Stimulated activated CD4-positive, alpha-beta T cell treated with anti-CD3 and anti-CD28 coated beads, Interleukin-12 subunit alpha, Interleukin-12 subunit beta, amount 100 ng/mL, for 4 hours (primary cell): Measurements from ENCODE around the gene ATP2B2.
"Not testable (repeated sequence)": the region's sequence is repeated elsewhere in the genome, so short reads cannot be mapped to it uniquely, and the experiment has no call there.

ENCODE experiments used
- DNase-seq: peaks from one replicate; pipeline ENCODE4 v3.0.0-alpha.2; 2020

Gene ATP2B2

DNA sequence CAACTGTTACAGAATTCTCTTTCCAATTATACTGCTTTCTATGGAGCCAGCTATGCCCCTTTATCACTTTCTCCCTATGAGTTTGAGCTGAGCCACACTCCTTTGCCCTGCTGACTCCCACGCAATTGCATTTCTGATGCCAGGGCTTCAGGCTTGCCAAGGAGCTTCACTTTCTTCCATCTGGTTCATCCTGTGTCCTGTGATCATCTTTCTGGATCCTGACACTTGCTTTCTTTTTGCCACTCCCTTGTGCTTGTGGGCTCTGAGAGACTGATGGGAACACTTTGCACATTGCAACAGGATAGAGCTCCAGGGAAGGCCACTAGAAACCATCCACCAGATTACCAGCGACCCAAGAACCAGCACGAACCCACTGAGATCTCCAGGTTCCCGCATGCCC is 107.5 kb downstream of the ATP2B2 start:
- no peak for DNase-seq

DNA sequence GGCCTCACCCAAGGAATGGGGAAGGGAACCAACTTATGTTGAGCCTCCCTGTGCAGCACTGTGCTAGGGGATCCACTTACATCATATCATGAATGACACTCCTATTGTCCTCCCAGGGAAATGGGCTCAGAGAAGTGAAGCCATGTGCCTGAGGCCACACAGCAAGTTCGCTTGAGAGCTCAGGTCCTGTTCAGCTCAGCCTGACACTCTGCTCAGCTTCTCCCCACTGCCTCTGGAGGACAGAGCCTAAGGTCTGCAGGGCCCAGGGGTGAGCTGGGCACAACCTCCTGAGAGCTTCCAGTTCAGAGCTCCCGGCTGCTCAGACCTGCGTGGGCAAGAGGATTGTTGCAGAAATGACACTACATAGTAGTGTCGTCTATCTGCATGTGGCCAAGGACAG is 108.5 kb downstream of the ATP2B2 start:
- no peak for DNase-seq

DNA sequence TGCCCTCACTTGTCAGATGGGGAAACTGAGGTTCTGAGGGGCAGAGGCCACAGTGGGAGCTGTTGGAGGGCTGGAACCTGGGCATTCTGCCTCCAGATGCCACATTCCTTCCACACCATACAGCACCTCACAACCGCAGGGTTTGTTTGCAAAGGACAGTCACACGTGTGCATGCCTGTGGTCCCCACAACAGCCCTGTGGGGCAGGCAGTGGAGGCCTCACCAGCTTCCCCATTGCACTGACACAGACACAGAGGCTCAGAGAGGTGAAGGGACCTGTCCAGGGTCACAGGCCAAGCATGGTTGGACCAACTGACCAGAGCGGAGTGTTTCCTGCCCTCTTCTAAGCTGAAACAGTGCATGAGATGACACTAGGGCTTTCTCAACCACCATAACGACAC is 109.3 kb downstream of the ATP2B2 start:
- no peak for DNase-seq

DNA sequence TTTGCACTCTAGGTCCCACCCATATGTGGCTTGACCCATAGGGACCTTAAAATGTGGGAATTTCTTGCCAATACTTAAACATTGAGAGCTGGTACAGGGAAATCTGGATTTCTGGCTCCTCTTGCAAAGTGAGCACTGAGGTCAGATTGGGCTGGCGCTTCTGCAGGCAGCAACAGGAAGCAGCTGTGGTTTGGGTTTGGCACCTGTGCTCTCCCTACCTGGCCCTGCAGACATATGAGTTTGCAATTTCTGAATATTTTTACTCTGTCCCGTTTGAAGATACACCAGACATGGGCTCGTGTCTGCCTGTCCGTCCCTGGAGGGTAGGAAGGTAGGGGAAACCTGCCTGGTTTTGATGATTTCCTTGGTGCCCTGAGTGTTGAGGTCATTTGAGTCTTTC is 109.7 kb downstream of the ATP2B2 start:
- peak; percentile 7 for DNase-seq

DNA sequence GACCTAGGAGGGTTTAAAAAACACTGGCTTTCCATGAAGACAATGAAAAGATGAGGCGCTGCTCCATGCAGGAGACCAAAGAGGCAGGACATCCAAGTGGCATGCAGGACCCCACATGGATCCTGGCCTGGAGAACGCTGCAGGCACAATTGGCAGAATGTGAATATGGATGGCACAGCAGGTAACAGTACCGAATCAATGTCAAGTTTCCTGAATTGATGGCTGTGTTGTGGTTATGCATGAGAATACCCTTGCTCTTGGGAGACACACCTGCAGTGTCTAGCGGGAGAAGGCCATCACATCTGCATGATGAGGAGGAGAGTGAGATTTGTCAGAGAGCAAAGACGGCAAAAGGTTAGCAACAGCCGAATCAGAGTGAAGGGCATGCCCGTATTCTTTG is 110.2 kb downstream of the ATP2B2 start:
- no peak for DNase-seq

DNA sequence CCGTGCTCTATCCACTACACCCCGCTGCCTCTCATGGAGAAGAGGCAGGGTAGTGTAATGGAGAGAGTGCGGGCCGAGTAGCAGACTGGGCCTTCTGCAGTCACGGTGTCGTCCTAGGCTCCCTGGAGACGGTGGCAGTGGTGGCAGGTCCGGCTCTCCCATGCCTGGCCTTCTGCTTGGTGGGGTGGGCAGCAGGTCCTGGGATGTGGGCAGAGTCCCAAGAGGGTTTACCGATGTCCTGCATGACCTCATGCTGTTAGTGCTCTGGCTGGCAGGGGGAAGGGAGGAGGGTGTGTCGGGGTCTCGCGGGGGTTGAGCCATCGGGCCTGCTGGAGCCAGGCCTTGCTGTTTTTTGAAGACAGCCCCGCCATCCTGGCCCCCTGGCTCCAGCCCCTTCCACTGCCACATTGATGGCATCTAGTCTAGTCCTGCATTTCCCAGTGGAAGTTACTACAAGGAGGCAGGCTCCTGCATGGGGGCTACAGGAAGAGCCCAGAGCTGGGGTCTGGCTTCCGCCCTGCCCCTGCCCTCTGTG is 110.8 kb downstream of the ATP2B2 start:
- DNase-seq, result no peak

DNA sequence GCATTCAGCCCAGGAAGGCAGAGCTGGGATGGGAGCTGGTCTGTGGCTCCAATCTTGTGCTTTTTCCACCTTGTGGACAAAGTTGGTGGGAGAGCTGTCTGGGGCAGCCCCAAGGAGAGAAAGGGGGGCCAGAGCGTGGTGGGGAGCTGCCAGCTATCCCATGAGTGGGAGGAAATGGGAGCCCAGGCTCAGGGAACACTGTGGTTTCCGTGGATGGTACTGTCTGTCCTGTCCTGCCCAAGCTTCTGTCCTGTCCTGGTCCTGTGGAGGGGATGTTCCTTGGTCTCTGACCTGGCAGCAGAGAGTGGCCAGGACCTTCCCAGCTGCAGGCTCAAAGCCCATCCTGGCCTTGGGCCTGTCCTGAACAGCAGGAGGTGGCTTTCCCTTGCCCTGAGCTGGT is 111.9 kb downstream of the ATP2B2 start:
- no peak for DNase-seq

DNA sequence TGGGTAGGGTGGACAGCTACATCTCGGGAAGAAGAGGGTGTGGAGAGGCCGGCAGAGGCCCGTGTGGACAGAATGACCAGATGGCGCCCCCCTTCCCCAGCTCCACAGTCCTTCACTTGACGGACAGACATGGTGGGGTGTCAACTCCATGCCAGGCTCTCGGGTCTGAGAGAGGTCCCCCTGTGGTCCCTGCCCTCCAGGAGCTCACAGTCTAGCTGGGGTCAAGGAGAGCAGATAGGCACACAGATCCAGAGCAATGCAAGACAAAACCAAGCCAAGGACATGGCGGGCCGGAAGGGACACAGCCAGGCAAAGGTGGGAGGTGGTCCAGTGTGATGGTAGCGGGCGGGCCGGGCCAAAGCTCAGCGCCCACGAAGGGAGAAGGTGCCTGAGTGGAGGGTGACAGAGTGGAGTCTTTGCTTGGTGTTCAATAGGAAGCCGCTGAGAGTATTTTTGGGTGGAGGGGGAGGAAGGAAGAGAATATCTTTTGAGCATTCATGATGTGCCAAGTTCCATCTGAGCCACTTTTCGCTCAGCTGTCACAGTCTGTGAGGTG is 112.4 kb downstream of the ATP2B2 start:
- no peak for DNase-seq

DNA sequence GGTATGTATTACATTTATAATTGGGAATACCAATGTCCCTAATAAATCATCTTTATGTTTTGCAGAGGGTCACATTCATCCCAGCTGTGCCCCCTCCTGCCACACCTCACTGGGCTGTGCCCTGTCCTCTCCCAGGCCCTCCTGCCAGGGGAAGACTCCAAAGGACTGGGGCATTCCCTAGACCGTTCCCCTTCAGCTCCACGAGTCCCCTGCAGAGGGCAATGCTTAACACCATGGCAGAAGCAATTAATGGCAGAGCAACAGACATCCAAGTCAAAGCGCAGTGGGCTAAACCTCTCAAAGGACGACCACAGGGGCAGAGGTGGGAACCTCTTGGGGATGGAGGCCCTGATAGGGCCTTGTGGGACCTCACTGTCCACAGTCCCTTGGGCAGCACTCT is 113.1 kb downstream of the ATP2B2 start:
- no peak for DNase-seq

DNA sequence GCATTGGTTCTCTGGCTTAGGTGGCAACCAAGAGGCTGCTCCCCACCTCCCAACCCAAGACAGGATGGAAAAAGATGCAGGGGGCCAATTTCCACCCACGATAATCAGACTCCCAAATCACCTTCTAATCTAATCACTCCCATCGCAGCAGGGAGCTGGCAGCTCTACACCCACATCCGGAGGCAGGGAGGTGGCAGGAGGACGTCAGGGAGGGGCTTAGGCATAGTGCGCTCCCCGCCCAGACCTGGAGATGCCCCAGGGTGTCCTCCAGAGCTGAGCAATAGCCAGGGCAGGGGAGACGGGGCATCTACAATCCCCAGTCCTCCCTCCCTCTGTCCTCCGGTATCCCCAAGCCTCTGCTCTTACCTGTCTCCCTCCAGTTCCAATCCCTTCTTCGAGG is 114.0 kb downstream of the ATP2B2 start:
- no peak for DNase-seq

DNA sequence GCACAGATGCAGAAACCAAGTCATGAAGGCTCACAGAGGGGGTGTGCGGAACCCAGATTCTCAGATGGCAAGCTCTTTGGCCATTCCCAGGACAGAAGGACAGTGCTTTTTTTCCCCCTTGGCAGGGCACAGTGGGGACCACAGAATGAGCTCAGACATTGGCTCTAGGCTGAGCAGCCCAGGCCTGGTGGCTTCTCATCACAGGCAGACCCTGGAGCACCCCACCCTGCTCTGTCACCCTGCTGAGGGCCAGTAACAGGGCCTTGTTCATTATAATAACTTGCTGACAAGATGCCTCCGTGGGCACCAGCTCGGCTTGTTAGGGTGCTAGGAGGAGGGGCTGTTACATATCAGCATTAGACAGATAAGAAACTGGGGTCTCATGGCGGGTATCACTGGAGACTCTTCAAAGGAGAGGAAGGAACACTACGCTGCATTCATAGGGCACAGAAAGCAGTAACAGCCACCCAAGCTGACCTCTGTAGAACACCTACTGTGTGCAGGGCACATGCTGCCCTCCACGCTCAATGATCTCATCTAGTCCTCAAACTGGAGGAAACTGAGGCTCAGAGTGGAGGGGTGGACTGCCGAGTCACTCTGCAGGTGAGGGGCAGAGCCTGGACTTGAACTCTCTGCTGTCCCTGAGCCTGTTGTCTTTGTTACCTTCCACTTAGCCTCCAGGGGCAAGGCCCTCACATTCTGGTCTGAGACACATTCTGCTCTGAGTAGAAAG is 114.6 kb downstream of the ATP2B2 start:
- DNase-seq, result no peak

DNA sequence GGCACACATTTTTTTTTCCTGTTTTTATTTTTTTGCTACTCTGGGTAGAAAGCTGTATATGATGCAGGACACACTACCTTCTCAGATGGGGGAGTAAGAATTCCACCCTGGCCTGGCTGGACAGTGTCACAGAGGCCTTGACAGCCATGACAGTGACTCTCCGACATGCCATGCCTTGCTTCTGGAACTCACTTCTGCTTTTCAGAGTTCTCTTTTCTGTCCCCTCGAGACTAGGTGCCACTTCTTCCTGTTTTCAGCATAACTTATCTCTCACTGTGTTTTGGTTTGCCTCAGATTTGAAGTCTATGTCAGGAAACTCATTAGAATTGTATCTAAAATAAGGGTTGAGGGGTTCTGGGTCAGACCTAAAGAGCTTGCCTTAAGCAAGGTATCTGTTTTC is 115.4 kb downstream of the ATP2B2 start:
- no peak for DNase-seq

DNA sequence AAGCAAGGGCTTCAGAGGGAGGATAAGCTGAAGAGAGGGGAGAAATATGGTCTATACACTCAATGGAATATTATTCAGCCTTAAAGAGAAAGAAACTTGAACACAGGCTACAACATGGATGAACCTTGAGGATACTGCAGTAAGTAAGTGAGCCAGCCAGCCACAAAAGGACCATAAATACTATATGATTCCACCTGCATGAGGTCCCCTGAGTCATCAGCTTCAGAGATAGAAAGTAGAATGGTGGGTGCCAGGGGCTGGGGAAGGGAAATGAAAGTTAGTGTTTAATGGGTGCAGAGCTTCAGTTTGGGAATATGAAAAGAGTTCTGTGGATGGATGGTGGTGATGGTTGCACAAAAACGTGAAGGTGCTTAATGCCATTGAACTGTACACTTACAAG is 116.0 kb downstream of the ATP2B2 start:
- no peak for DNase-seq

DNA sequence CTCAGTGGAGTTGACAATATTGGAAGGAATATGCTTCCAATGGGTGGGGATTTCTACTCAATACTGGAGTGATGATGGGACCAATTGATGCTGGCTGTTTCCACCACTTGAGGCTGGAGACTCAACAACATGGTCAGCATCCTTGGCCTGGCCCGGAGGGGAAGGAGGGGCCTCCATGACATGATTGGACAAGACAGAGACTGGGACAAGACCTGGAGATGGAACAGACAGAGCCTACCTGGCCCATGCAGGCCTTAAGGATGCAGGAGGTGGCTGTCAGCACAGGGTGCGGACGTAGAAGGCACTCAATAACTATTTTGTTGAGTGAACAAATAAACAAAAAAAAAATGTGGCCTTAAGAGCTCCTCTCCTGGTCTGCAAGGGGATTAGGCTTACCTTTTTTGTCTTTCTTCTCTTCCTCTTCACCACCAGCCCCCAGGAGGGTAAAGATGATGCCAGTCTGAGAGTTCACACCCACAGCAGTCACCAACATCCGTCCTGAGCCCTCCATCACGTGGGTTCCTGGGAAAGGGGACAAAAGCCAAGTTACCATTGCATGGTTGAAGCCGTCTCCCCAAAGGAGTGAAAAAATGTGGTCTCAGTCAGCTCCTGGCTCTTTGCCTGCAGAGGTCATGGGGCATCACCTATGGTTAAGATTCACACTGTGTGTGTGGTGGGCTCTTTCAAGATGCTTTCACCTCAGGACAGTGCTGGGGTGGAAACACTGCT is 117.3 kb downstream of the ATP2B2 start:
- no peak for DNase-seq

DNA sequence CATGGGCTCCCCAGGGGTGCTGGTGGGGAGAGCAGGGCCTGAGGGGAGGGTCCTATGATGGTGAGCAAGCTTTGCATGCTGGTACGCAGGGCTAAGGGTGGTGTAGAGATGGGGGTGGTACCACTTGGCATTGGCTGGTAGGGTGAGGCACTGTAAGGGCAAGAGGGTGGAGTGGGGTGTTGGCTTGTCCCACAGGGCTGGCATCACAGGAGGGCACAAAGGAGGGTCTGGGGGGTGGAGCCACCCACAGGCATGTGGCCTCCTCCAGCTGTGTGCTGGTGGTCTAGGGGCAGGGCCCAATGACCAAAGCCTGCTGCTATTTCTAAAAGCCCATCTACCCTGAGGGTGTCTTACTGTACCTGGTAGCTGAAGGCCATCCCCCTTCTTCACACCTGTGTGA is 119.3 kb downstream of the ATP2B2 start:
- DNase-seq, result no peak

DNA sequence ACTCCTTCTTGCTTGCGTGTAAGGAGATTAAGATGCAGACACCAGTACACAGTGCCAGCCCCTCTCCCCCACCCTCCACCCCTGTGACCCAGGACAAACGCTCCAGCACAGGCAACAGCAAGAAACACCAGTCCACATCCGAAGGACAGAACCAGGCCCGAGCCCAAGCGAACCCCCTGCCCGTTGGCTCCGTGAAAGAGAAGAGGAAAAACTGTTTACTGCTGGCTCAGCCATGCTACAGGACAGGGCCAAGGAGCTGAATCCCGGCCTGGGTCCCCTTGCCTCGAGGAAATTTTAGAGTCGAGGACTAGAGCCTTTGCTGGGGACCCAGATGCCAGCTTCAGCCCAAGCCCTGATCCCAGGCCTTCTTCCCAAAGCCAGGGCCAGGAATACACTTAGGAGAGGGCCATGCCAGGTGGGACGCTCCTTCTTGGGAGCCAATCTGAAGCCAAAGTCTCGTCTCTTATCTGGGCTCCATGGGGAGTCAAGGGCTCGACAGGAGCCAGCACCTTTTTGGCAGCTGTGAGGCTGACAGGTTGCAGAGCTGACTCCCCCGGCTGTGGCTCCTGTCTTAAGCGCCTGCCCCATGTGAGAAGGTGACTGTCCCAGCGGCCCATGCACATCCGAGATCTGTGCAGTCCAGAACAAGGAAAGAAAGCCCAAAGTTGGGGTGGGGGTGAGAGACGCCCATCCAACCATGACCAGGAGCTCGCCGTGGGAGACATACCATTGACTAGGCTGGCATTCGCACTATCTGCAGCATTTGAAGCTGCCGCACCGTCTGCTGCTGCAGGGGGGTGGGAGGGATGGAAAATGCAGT is 120.6 kb downstream of the ATP2B2 start:
- DNase-seq, result no peak

DNA sequence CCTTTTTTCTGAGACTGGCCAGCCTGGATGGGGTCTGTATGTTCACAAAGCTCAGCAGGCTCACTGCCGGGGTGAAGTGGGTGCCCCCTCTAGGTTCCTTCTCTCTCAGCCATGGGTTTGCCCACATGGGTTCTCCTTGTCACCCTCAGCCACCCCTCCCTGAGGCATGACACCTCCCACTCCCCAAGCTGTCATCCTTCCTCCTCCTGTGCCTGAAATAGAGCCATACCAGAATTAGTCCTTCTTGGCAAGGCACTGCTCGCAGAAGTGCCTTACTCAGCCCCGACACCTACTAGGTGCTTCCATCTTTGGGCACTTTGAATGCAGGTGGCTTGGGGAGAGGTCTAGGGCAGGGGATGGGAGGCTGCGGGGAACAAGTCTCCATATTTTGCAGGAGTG is 121.5 kb downstream of the ATP2B2 start:
- DNase-seq, result no peak

DNA sequence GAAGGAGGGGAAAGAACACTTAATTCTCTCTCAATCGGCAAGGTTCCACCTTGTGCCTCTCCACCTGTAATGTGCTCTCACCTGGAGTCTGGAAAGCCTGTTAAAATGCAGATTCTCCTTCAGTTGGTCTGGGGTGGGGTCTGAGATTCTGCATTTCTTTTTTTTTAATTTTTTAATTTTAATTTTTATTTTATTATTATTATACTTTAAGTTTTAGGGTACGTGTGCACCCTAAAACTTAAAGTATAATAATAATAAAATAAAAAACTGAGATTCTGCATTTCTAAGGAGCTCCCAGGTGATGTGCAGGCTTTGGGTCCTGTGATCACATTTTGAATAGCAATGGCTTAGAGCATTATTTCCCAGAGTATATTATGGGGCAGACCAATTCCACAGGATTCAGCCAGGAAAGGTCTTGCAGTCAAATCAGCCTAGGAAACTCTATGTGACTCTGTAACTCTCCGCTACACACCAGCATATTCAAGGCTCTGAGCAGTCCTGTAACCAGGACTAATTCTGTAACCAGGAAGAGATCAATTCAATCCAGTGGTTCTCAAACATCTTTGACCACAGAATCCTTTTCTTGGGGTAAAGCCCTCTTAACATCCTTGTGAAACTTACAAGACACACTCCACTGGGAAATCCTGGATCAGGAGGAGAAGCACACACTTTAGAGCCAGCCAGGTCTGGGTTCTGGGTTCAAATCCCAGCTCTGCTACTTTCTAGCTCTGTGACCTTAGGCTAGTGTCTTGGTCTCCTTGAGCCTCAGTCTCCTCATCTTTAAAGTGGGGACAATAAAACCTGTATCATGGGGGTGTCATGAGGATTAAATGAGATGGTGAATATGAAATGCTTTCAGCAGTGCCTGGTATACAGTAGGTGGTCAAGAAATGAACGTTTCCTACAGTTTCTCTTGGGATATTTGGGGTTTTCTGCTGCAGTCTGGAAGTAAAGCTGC is 122.2 kb downstream of the ATP2B2 start:
- no peak for DNase-seq

DNA sequence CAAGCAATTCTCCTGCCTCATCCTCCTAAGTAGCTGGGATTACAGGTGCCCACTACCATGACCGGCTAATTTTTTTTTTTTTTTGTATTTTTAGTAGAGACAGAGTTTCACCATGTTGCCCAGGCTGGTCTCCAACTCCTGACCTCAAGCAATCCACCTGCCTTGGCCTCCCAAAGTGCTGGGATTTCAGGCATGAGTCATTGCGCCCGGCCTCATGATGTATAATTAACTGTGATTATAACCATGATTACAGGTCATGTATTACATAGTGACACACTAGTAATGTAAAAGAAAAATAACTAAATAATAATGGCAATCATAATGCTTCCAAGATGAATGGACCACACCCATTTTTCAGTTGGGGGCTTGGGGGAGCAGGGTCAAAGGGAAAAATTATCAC is 122.9 kb downstream of the ATP2B2 start:
- DNase-seq, result not testable (repeated sequence)

DNA sequence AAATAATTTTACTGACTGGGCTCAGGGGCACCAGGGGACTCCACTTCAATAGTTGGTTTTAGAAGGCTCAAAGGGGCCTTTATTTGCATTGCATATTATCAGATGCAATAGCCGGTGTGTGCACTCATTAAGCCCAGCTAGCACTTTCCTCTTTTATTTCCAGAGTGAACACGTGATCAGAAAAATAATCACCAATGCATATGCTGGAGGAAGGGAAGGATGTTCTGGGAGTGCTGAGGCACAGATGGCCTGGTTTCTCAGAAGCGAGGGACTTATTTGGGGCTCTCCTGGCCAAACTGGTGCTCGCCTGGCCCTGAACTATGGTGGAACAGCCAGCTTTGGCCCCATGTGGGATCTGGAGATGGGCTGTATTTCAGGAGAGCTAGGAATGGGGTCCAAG is 124.0 kb downstream of the ATP2B2 start:
- DNase-seq, result no peak

DNA sequence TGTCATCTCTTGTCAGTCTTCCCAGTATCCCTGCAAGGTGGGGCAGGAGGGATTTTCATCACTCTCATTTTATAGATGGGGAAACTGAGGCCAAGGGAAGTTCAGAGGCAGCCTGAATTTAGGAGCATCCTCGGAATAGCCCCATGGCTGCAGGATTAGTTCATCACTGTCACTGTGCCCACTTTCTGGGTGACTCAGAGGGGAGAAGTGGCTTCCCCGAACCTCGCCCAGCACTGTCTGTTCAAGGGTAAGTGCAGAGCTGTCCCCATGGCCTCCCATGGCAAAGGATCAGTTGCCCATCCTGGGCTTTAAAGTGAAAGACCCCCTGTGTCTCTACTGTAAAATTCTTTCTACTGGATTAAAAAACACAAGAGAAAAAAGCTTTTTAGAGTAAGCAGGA is 124.5 kb downstream of the ATP2B2 start:
- no peak for DNase-seq

DNA sequence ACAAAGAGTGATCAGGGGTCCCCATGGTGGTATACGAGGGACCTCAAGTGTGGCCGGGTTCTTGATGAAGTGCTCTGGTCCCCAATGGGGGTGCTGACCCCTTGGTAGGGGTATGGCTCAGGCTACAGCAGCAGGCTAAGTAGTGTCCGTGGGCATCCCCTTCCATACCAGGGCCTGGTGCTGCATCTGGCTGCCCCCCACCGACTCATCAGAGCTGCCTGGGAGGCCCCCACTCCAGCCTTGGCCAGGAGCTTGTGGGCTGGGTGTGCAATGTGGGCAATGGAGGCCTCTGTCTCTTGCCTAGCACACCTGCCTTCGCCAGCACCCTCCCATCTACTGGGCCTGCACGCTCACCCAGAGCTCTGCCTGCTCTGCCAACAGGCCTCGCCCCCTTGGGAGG is 125.4 kb downstream of the ATP2B2 start:
- DNase-seq, result no peak
